SJCRH30 (cell line): Measurements from ENCODE around the gene LIPJ. TPM values are rescaled to one million over a fixed set of nuclear protein-coding genes. Genes with fewer than 3 reads are reported as not detected.

Experiments used
- DNase-seq, 2 experiments: peaks; one replicate each; pipeline ENCODE4 v3.0.0-alpha.2; 2015 to 2020
- H3K27ac ChIP-seq: fragments of 250-450 bp; sonication (Bioruptor Pico); 2 replicates; pipeline ENCODE4 v1.5.1; 2020; ENCODE audit warnings: mild to moderate bottlenecking, moderate library complexity
- H3K27me3 ChIP-seq: fragments of 250-450 bp; sonication (Bioruptor Pico); 2 replicates; pipeline ENCODE4 v1.5.1; 2020; ENCODE audit warnings: mild to moderate bottlenecking, moderate library complexity
- H3K36me3 ChIP-seq: fragments of 250-450 bp; sonication (Bioruptor Pico); 2 replicates; pipeline ENCODE4 v1.5.1; 2020; ENCODE audit warnings: mild to moderate bottlenecking, moderate library complexity
- H3K4me1 ChIP-seq: fragments of 250-450 bp; sonication (Bioruptor Pico); 2 replicates; pipeline ENCODE4 v1.5.1; 2020; ENCODE audit warnings: mild to moderate bottlenecking, moderate library complexity
- H3K4me3 ChIP-seq: fragments of 250-450 bp; sonication (Bioruptor Pico); 2 replicates; pipeline ENCODE4 v1.5.1; 2020; ENCODE audit warnings: mild to moderate bottlenecking, moderate library complexity
- H3K9me3 ChIP-seq: fragments of 250-450 bp; sonication (Bioruptor Pico); replicated peaks from 2 replicates; pipeline ENCODE4 v1.5.1; 2020; ENCODE audit warnings: mild to moderate bottlenecking, moderate library complexity
- total RNA-seq: library from RNA; depleted of rRNA; stranded (reverse); fragments of >200 nt; shearing (Covaris generic); gene quantifications from 2 replicates; pipeline ENCODE4 v1.2.3, GENCODE V29; 2014; rRNA removed

LIPJ gene
- total RNA-seq, 1 experiment from 2014 or later, result not detected

DNA sequence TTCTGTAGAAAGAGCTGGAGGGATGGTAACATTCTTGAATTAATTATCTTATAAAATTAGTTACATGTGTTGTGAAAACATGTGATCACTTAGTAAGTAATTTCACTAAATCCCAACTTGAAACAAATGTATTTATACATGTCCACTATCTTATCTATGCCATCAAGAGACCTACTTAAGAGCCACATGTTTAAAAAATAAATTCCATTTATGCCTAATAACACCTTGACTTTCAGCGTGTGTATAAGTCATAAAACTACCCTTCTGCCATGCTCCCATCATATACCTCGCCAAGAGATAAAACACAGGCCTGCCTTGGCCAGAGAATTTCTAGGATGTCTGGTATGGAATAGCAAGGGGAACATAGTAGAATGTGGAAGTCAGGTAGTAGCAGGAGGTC, 37.3 kb downstream of the LIPJ start:
- H3K27ac ChIP-seq, result no peak overlapping the region
- H3K4me1 ChIP-seq, result peaks cover 5% of the 10 kb centered on the region; the same call in 1 of the 2 replicates
- H3K9me3 ChIP-seq, result no peaks in the 10 kb centered on the region
- no peaks in the 10 kb centered on the region for H3K27me3 ChIP-seq
- no peak for DNase-seq
- no peak overlapping the region for H3K4me3 ChIP-seq
- no peaks in the 10 kb centered on the region for H3K36me3 ChIP-seq

DNA sequence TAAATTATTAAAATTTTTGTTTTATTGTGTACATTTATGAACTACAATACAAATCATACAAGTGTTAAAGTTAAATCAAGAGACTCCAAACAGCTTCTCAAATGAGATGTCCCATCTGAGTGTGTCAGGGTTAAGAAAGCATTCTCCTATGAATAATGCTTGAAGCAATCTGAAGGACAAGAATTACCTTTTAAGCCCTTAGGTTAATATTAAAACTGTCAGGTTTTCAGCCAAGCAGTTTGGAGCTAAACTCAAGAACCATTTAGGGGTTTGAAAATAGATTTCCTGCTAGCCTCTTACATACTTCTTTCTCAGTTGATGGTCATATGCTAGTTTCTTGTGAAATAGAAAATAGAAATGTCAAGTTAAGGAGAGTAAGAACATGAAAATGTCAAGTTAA, 38.3 kb downstream of the LIPJ start:
- Histone ChIP-seq H3K9me3 (no peaks in the 10 kb centered on the region), H3K27ac (no peak overlapping the region)
- no peak for DNase-seq

DNA sequence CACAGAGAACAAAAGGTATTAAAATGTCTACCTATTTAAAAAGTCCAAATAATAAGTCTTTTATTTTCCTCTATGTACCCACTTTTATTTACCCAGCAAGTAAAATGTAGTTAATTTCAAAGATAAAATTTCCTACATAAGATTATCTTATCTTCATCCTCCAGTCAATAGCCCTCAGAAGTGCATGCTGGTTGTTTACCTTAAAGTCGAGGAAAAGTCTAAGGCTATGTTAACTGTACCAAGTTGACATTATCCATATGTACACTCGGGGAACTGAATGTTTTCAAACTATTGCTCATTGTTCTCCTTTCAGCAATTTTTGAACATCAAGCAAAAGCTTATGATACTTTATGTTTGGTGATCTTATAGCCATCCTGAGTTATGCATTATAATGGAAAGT, 53.6 kb downstream of the LIPJ start:
- H3K4me3 ChIP-seq, result no peak overlapping the region
- no peaks in the 10 kb centered on the region for H3K36me3 ChIP-seq
- no peaks in the 10 kb centered on the region for H3K4me1 ChIP-seq
- no peak overlapping the region for H3K27ac ChIP-seq
- DNase-seq, result no peak
- H3K9me3 ChIP-seq, result no peaks in the 10 kb centered on the region
- no peaks in the 10 kb centered on the region for H3K27me3 ChIP-seq

More for the DNA sequence above, 38.3 kb downstream of the LIPJ start:
- no peak overlapping the region for H3K4me3 ChIP-seq
- peaks cover 5% of the 10 kb centered on the region; the same call in 1 of the 2 replicates for H3K4me1 ChIP-seq
- no peaks in the 10 kb centered on the region for H3K27me3 ChIP-seq
- H3K36me3 ChIP-seq, result no peaks in the 10 kb centered on the region

DNA sequence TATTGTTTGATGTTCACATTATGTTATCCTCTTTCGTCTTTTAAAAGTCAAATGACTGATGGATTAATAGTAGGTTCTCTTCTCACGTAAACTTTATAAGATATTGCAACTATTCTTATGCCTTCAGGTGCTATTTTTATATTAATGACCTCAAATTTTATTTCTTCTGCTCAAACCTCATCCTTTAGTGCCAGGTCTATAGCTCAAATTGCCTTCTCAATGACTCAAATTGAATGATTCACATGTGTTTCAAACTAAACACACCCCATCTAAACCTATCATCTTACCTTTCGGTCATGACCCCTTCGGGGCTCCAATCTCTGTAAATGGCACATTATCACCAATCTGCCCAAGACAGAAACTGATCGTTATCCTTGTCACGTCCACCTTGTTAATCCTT, 55.6 kb downstream of the LIPJ start:
- no peak for DNase-seq
- H3K27me3 ChIP-seq, result no peaks in the 10 kb centered on the region
- H3K4me3 ChIP-seq, result no peak overlapping the region
- H3K4me1 ChIP-seq, result no peaks in the 10 kb centered on the region
- no peaks in the 10 kb centered on the region for H3K9me3 ChIP-seq
- no peak overlapping the region for H3K27ac ChIP-seq
- no peaks in the 10 kb centered on the region for H3K36me3 ChIP-seq

DNA sequence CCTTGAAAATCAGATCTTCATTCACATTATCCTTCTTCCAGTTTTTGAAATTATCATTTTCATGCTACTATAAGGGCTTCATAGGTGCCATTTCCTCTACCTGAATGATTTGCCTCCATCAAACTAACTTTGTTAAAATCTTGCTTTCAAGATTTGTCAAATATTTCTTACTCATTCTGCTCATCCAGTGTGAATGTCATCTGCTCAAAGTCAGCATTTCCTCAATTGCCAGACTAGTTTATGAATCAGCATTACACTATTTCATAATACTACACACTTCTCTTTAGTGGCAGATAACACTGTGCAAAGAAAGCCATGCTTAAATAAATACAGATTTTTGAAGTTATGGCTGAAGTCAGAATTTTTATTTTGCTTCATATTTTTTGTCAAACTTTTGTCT, 56.4 kb downstream of the LIPJ start:
- no peaks in the 10 kb centered on the region for H3K9me3 ChIP-seq
- H3K27me3 ChIP-seq, result no peaks in the 10 kb centered on the region
- no peak overlapping the region for H3K27ac ChIP-seq
- H3K36me3 ChIP-seq, result no peaks in the 10 kb centered on the region
- no peak overlapping the region for H3K4me3 ChIP-seq
- no peak for DNase-seq
- no peaks in the 10 kb centered on the region for H3K4me1 ChIP-seq

DNA sequence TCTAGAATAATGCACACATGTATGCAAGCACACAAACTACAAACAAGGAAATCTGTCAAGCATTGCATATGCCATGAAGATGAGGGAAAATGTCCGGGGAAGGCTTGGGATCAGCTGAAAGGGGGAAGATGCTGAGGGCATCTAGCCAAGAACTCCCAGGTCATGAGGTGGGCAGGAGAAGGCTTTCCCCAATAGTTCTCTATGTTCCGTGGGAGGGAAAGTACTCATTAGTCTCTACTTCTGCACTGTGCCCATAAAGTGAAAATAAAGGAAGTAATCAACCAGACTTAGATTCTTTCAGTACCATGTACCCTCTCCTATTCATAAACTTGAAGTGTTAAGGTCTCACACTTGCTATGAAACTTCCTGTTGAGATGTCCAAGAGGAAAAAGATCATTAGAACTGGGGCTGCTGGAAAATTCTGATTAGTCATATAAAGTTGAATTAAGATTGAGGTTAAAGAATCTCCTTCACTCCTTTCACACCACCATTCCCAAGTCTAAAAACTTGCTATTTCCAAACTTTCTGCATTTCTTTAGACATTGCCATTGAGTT, 60.6 kb downstream of the LIPJ start:
- Histone ChIP-seq H3K27ac (no peak overlapping the region), H3K36me3 (no peaks in the 10 kb centered on the region), H3K4me1 (peaks cover 5% of the 10 kb centered on the region), H3K9me3 (no peaks in the 10 kb centered on the region), H3K27me3 (no peaks in the 10 kb centered on the region), H3K4me3 (no peak overlapping the region)
- no peak for DNase-seq

DNA sequence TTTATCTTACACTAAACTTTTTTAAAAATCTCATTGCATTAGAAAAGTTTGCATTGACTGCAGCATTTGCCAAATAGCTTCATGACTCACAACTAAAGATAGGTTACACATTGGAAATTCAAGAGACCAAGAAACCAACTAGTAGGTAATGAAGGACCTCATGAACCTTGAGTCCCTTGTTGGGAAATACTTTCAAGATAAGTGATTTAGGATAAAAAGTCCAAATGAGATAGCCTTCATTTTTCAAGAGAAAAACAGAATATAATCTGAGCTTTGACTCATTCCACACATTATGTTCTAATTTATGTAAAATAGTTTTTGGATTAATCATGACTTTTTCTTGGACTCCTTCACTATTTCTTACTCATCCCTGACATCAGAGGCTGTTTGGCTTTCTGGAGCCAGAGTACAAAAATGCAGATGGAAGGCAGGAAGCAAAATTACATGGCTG, 64.6 kb downstream of the LIPJ start:
- Histone ChIP-seq H3K4me1 (peaks cover 5% of the 10 kb centered on the region), H3K36me3 (no peaks in the 10 kb centered on the region), H3K27me3 (no peaks in the 10 kb centered on the region), H3K4me3 (no peak overlapping the region), H3K9me3 (no peaks in the 10 kb centered on the region), H3K27ac (peak overlapping the region; percentile 50)
- peak in 1 of 2 experiments; percentile 18 for DNase-seq

DNA sequence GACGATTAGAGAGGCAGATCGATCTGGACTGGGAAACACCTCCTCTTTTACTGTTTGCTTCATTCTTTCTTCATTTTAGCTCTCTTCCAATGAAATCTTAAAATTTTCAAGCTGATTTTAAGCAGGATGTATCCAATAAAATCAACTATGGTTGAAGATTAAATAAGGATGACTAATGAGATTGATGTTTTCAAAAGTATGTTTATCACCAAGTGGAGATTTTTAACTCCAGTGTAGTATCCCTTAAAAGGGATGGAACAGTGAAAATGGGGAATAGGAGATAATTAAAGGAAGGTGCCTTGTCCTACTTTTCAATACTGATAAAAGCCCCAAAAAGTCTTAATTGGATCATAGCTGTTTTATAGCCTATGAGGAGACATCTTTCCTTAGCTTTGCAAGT, 66.1 kb downstream of the LIPJ start:
- no peaks in the 10 kb centered on the region for H3K9me3 ChIP-seq
- H3K4me3 ChIP-seq, result no peak overlapping the region
- no peaks in the 10 kb centered on the region for H3K27me3 ChIP-seq
- peaks cover 10% of the 10 kb centered on the region for H3K4me1 ChIP-seq
- no peak for DNase-seq
- H3K27ac ChIP-seq, result no peak overlapping the region
- no peaks in the 10 kb centered on the region for H3K36me3 ChIP-seq

Other genes with a start within 250 kb of the LIPJ start
- not detected in 2 replicates for gene RNLS, start 3.4 kb upstream of the LIPJ start, total RNA-seq
- gene LIPF, start 77.7 kb downstream of the LIPJ start, total RNA-seq, result not detected in 2 replicates
- gene LIPK, start 119.5 kb downstream of the LIPJ start, total RNA-seq, result not detected in 2 replicates
- gene LIPN, start 173.3 kb downstream of the LIPJ start, total RNA-seq, result not detected in 2 replicates
- gene LIPM, start 216.0 kb downstream of the LIPJ start, total RNA-seq, result not detected in 2 replicates